ENCODE data around the gene OVOL2. TPM values are rescaled to one million over a fixed set of nuclear protein-coding genes. Genes with fewer than 3 reads are reported as not detected.

OVOL2 gene
- total and polyA plus RNA-seq, 2 of the 4 experiments (the other 2 are of a cell fraction): not detected

- Histone ChIP-seq H3K9ac (ENCODE audit: low read depth, low read length) (no peak overlapping the region), H3K23ac (ENCODE audit: low read depth, low read length) (no peak overlapping the region), H4K20me1 (ENCODE audit: insufficient read depth, low read length) (no peaks in the 10 kb centered on the region), H3K14ac (replicated peaks; ENCODE audit: low read depth, low read length) (no peak overlapping the region), H2BK120ac (ENCODE audit: low read depth, low read length) (no peak overlapping the region), H3K56ac (ENCODE audit: extremely low read depth, insufficient read depth, low read length) (no peak overlapping the region), H4K91ac (ENCODE audit: insufficient read depth, low read depth, low read length) (no peak overlapping the region), H2BK15ac (ENCODE audit: low read depth, low read length) (no peak overlapping the region), H3K4me3 (ENCODE audit: insufficient read depth, low read depth, low read length) (no peak overlapping the region), H2BK20ac (ENCODE audit: low read depth, low read length) (no peak overlapping the region), H3K79me1 (ENCODE audit: low read depth in 1 of 2, low read length in 2 of 2) (no peaks in the 10 kb centered on the region), H3K27ac (ENCODE audit: insufficient read depth, low read length) (no peak overlapping the region), H3K4me2 (ENCODE audit: low read depth, low read length) (no peak overlapping the region), H3K4ac (ENCODE audit: low read depth, low read length) (no peak overlapping the region), H2BK5ac (ENCODE audit: low read depth, low read length, poor library complexity, severe bottlenecking) (no peak overlapping the region), H2AFZ (replicated peaks; ENCODE audit: low read length, poor library complexity) (no peak overlapping the region), H3K9me1 (ENCODE audit: insufficient read depth, low read length) (no peaks in the 10 kb centered on the region), H3K4me1 (ENCODE audit: control insufficient read depth, insufficient read depth, low read length) (no peaks in the 10 kb centered on the region), H4K5ac (ENCODE audit: low read depth, low read length) (no peak overlapping the region), H3K18ac (ENCODE audit: low read depth, low read length) (no peak overlapping the region), H2AK9ac (replicated peaks; ENCODE audit: low read depth, low read length, poor library complexity) (no peak overlapping the region), H3K9me3 (ENCODE audit: control insufficient read depth, insufficient read depth, low read length) (peaks cover 3% of the 10 kb centered on the region; the same call in 1 of the 2 replicates), H3K27me3 (ENCODE audit: control insufficient read depth, insufficient read depth, low read length) (peaks cover 22% of the 10 kb centered on the region), H3K36me3 (ENCODE audit: control insufficient read depth, insufficient read depth, low read length) (no peaks in the 10 kb centered on the region), H4K8ac (ENCODE audit: low read depth in 2 of 2, low read length in 2 of 2) (no peak overlapping the region), H2AK5ac (ENCODE audit: low read depth, low read length) (no peak overlapping the region)
- TF ChIP-seq BHLHE40 (IDR thresholded peaks at IDR 0.05; ENCODE audit: low read depth, low read length) (no peak), MAZ (IDR thresholded peaks at IDR 0.05; ENCODE audit: borderline replicate concordance, low read depth, low read length) (no peak), POLR2A (IDR thresholded peaks at IDR 0.05; ENCODE audit: low read depth, low read length) (no peak), NFE2L2 (IDR thresholded peaks at IDR 0.05; ENCODE audit: low read depth, low read length) (no peak), CHD1 (IDR thresholded peaks at IDR 0.05; ENCODE audit: low read depth, low read length) (no peak), SMC3 (IDR thresholded peaks at IDR 0.05; ENCODE audit: low read depth, low read length) (no peak), CEBPB (IDR thresholded peaks at IDR 0.05; ENCODE audit: low read depth, low read length) (no peak), RCOR1 (IDR thresholded peaks at IDR 0.05; ENCODE audit: insufficient replicate concordance, low read length) (no peak), FOS (IDR thresholded peaks at IDR 0.05; ENCODE audit: low read depth, low read length) (no peak), ELK1 (IDR thresholded peaks at IDR 0.05; ENCODE audit: borderline replicate concordance, low read depth, low read length) (no peak), RAD21 (IDR thresholded peaks at IDR 0.05; ENCODE audit: low read length) (no peak), MAFK (IDR thresholded peaks at IDR 0.05; ENCODE audit: low read depth, low read length) (no peak), USF2 (IDR thresholded peaks at IDR 0.05; ENCODE audit: low read depth, low read length) (no peak), RFX5 (IDR thresholded peaks at IDR 0.05; ENCODE audit: low read depth, low read length) (no peak)
- TF ChIP-seq, protein P1, sequence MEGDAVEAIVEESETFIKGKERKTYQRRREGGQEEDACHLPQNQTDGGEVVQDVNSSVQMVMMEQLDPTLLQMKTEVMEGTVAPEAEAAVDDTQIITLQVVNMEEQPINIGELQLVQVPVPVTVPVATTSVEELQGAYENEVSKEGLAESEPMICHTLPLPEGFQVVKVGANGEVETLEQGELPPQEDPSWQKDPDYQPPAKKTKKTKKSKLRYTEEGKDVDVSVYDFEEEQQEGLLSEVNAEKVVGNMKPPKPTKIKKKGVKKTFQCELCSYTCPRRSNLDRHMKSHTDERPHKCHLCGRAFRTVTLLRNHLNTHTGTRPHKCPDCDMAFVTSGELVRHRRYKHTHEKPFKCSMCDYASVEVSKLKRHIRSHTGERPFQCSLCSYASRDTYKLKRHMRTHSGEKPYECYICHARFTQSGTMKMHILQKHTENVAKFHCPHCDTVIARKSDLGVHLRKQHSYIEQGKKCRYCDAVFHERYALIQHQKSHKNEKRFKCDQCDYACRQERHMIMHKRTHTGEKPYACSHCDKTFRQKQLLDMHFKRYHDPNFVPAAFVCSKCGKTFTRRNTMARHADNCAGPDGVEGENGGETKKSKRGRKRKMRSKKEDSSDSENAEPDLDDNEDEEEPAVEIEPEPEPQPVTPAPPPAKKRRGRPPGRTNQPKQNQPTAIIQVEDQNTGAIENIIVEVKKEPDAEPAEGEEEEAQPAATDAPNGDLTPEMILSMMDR (conservative IDR thresholded peaks at IDR 0.05; ENCODE audit: low read depth, low read length): no peak
- ATAC-seq (ENCODE audit: low read depth) (no peak), DNase-seq (no peak)
- intact Hi-C loops (cut with micrococcal nuclease): no loop called here
- CTCF ChIA-PET: interaction anchor here (1.0 kb wide), 1 partner anchor 9 kb away, joined by 3 read pairs; no protein-coding TSS in a partner anchor
- in situ Hi-C loops (cut with MboI; ENCODE audit: low sequenced_read_pairs): no loop called here
- no TSS peak for BruUV-seq (replicated peaks)
- dilution Hi-C loops (cut with HindIII; ENCODE audit: low sequenced_read_pairs, unreplicated experiment): no loop called here
- POLR2A ChIA-PET (ENCODE audit: unreplicated experiment): no interaction called here
- no CpG with 5 or more reads among the region's 5 CpGs for WGBS, 2 experiments (ENCODE audit: extremely low coverage in 2 of 2, insufficient read length in 1 of 2)
Observed at GRCh38 chr20:18048176-18048575, 9.5 kb downstream of the OVOL2 start.

Measured in IMR-90 (cell line).